ENCODE measurements around the gene CBX6.

Gene CBX6

DNA sequence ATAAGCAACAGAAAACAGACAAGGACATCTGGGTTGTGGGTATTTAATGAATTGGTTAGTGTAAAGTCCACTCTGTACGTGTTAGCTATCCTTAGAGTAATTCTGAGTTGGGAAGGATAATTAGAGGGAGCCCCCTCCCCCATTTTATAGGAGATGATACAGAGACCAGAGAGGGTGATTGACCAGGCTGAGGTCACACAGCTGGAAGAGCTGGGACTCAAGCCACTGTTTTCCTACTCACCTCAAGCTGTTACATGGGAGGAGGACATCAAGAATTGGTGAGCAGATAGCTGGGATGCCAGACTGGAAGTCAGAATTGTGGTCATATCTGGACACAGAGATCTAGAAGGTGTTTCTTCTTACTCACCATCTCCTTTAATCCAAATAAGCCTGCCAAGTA is 19.5 kb downstream of the CBX6 start:
- Histone ChIP-seq H3K4me2 (no peak overlapping the region), H3K9me3 (no peaks in the 10 kb centered on the region), H3K9ac (no peak overlapping the region), H3K4me1 (no peaks in the 10 kb centered on the region), H3K27ac (no peak overlapping the region), H3K27me3 (no peaks in the 10 kb centered on the region; the same call in 1 of the 2 replicates), H3K4me3 (no peak overlapping the region), H4K20me1 (no peaks in the 10 kb centered on the region), H3K36me3 (no peaks in the 10 kb centered on the region)
- TF ChIP-seq Cebpa-rat (IDR thresholded peaks at IDR 0.05) = no peak

GRCh38 chr22:38850941-38851849 is 20.8 kb downstream of the CBX6 start:
- Histone ChIP-seq H3K4me1 (no peaks in the 10 kb centered on the region), H3K9ac (no peak overlapping the region), H4K20me1 (no peaks in the 10 kb centered on the region), H3K9me3 (no peaks in the 10 kb centered on the region), H3K4me3 (no peak overlapping the region), H3K36me3 (no peaks in the 10 kb centered on the region), H3K4me2 (no peak overlapping the region), H3K27me3 (no peaks in the 10 kb centered on the region; the same call in 1 of the 2 replicates), H3K27ac (no peak overlapping the region)
- TF ChIP-seq Cebpa-rat (IDR thresholded peaks at IDR 0.05) = no peak

DNA sequence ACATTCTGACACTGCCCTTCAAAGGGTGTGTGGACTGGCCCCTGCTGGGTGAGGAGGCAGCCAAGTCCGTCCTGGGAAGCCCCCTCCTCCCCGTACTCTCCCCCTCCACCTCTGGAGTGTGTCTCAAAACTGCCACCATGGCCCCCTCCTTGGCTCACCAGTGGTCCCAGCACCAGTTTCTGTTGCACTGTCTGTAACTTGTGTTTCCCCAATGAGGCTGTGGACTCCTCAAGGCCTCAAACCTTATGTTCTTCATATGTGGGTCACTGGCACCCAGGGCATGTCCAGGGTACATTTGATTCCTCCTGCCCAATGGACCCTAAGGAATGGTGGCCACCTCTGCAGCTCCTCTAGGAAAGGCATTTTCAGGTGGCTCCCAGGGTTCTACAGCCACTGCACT is 21.6 kb downstream of the CBX6 start:
- no peaks in the 10 kb centered on the region; the same call in 1 of the 2 replicates for H3K27me3 ChIP-seq
- no peaks in the 10 kb centered on the region for H3K36me3 ChIP-seq
- H3K9ac ChIP-seq = no peak overlapping the region
- no peaks in the 10 kb centered on the region for H3K4me1 ChIP-seq
- no peaks in the 10 kb centered on the region for H3K9me3 ChIP-seq
- TF ChIP-seq Cebpa-rat (IDR thresholded peaks at IDR 0.05) = no peak
- no peak overlapping the region for H3K27ac ChIP-seq
- H3K4me3 ChIP-seq = no peak overlapping the region
- H4K20me1 ChIP-seq = no peaks in the 10 kb centered on the region
- no peak overlapping the region for H3K4me2 ChIP-seq

DNA sequence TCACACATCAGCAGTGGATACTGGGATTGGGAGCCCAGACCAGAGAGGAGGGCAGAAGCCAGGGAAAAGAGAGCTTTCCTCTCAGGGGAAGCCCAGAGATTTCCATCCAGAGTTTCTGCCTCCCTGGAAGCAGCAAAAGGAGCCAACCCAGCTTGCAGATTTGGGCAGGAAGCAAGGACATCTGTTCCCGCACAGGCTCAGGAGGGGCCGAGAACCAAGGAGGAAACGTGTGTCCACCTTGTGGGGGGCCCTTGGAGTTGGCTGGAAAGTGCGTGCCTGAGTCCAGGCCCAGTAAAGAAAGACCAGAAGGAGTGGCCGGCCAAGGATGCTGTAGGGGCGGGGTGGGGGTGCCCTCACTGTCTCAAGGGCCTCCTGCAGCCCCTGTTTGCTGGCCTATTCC is 22.2 kb downstream of the CBX6 start:
- no peaks in the 10 kb centered on the region for H4K20me1 ChIP-seq
- H3K36me3 ChIP-seq = no peaks in the 10 kb centered on the region
- H3K4me1 ChIP-seq = peaks cover 2% of the 10 kb centered on the region; the same call in 1 of the 2 replicates
- H3K4me3 ChIP-seq = no peak overlapping the region
- H3K27ac ChIP-seq = no peak overlapping the region
- H3K9me3 ChIP-seq = no peaks in the 10 kb centered on the region
- TF ChIP-seq Cebpa-rat (IDR thresholded peaks at IDR 0.05) = no peak
- H3K27me3 ChIP-seq = no peaks in the 10 kb centered on the region; the same call in none of the 2 replicates
- no peak overlapping the region for H3K9ac ChIP-seq
- H3K4me2 ChIP-seq = no peak overlapping the region

- TF ChIP-seq Cebpa-rat (IDR thresholded peaks at IDR 0.05) = no peak
- H3K27ac ChIP-seq = no peak overlapping the region
- H3K36me3 ChIP-seq = no peaks in the 10 kb centered on the region
- H3K27me3 ChIP-seq = no peaks in the 10 kb centered on the region; the same call in none of the 2 replicates
- H3K4me2 ChIP-seq = no peak overlapping the region
- no peak overlapping the region for H3K9ac ChIP-seq
- peaks cover 16% of the 10 kb centered on the region for H4K20me1 ChIP-seq
- no peaks in the 10 kb centered on the region for H3K9me3 ChIP-seq
- no peak overlapping the region for H3K4me3 ChIP-seq
- peaks cover 27% of the 10 kb centered on the region for H3K4me1 ChIP-seq
Observed at GRCh38 chr22:38846412-38846811, 25.6 kb downstream of the CBX6 start.

DNA sequence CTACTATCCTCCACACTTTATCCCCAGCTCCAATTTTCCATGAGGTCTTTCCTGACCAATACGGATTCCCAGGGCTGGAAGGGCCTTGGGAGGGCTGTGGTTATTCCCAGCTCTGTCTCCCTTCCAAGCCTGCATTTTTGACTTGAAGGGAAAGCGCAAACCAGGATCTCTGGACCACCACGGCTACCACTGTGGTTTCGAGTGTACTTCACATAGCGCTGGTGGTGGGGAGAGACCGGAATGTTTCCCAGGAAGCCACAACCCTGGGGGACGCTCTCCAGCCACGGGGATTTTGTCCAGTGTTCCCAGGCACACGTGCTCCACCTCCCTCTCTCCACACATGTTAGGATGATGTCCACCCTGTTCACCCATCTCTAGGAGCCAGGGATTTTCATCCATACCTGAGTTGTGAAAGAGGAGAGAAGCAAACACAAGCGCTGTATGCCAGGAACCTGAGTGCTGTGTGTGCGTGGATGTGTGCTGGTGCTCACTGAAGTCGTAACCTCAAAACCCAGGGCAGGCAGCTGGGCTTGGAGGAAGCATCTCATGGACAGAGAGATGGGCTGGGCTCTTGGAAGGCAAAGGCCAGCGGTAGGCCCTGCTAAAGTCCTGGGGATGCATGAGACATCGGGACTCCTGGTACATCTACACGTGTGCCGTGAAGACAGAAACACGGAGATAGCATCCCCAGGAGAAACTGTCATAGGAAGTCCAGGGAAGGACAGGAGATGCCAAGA is 26.8 kb downstream of the CBX6 start:
- Histone ChIP-seq H3K4me2 (peak overlapping the region; percentile 87; the same call in 1 of the 2 replicates), H3K4me1 (peaks cover 34% of the 10 kb centered on the region), H3K27ac (no peak overlapping the region), H3K36me3 (no peaks in the 10 kb centered on the region), H3K9ac (no peak overlapping the region), H3K4me3 (no peak overlapping the region), H3K9me3 (no peaks in the 10 kb centered on the region), H3K27me3 (no peaks in the 10 kb centered on the region; the same call in 1 of the 2 replicates), H4K20me1 (peaks cover 28% of the 10 kb centered on the region)
- no peak for TF ChIP-seq Cebpa-rat (IDR thresholded peaks at IDR 0.05)

DNA sequence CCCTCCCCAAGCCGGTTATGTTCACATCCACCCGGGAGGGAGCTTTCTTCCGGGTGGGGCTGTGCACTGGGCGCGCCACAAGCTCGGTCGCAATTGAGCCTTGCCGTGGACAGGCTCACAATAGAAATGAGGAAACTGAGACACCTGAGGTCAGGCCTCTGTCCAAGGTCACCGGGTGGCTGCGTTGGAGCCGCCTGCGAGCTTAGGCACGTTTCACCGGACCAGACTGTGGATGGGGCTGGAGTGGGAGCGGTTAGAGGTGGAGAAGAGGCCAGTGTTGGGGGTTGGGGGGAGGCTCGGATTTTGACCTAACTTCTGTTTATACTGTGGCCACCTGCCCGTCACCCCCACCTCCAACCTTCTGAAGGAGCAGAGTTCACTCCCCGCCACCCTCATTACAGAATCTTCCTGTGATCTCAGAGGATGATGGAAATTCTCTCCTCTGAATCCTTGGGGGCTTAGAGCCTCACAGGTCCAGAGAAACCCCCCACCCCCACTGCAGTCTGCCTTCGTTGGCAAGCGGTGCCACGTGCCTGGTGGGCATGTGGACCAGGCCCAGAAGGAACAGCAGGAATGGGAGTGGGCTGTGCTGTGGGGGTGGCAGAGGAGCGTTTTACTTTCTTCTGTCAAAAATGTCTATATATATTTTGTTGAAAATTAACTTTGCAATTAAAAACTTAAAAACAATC is 27.6 kb downstream of the CBX6 start:
- Histone ChIP-seq H3K9me3 (no peaks in the 10 kb centered on the region), H3K4me2 (peak overlapping the region; percentile 87), H3K9ac (peak overlapping the region; percentile 79), H4K20me1 (peaks cover 31% of the 10 kb centered on the region), H3K27me3 (no peaks in the 10 kb centered on the region; the same call in 1 of the 2 replicates), H3K4me1 (peaks cover 34% of the 10 kb centered on the region), H3K36me3 (no peaks in the 10 kb centered on the region), H3K4me3 (peak overlapping the region; percentile 76), H3K27ac (peak overlapping the region; percentile 71)
- TF ChIP-seq Cebpa-rat (IDR thresholded peaks at IDR 0.05) = no peak

- Histone ChIP-seq H3K4me2 (peak within 1 kb of the TSS; percentile 87), H3K4me3 (peak within 1 kb of the TSS; percentile 76), H3K4me1 (peaks cover 34% of the 10 kb centered on the region), H4K20me1 (peaks cover 31% of the 10 kb centered on the region), H3K9ac (peak within 1 kb of the TSS; percentile 79), H3K9me3 (no peaks in the 10 kb centered on the region), H3K27me3 (no peaks in the 10 kb centered on the region; the same call in 1 of the 2 replicates), H3K36me3 (no peaks in the 10 kb centered on the region), H3K27ac (peak within 1 kb of the TSS; percentile 71)
- no peak for TF ChIP-seq Cebpa-rat (IDR thresholded peaks at IDR 0.05)
Observed at GRCh38 chr22:38843657-38844314, 28.2 kb downstream of the CBX6 start, which contains the start of gene NPTXR. Gene NPTXR (minus strand): TSS chr22:38844028.

- peak overlapping the region; percentile 79 for H3K9ac ChIP-seq
- H3K27ac ChIP-seq = peak overlapping the region; percentile 71
- no peak for TF ChIP-seq Cebpa-rat (IDR thresholded peaks at IDR 0.05)
Observed at GRCh38 chr22:38843201-38843656, 28.8 kb downstream of the CBX6 start.

More at GRCh38 chr22:38843201-38843656, 28.8 kb downstream of the CBX6 start:
- Histone ChIP-seq H3K4me2 (peak overlapping the region; percentile 87), H3K27me3 (no peaks in the 10 kb centered on the region; the same call in 1 of the 2 replicates), H3K4me1 (peaks cover 34% of the 10 kb centered on the region), H3K36me3 (no peaks in the 10 kb centered on the region), H3K4me3 (peak overlapping the region; percentile 76), H3K9me3 (no peaks in the 10 kb centered on the region), H4K20me1 (peaks cover 31% of the 10 kb centered on the region)

Measured in BLaER1 (cell line).